GM12892 (cell line): ENCODE measurements around the gene ALG6.

Experiments
- POLR2A ChIP-seq: IDR thresholded peaks from 2 replicates; pipeline ENCODE4 v1.6.1; 2011; ENCODE audit warnings: low read depth, low read length, control low read depth
- POLR2AphosphoS5 ChIP-seq: IDR thresholded peaks from 2 replicates; pipeline ENCODE4 v1.6.1; 2011; ENCODE audit warnings: low read depth, low read length, control low read depth
- TAF1 ChIP-seq: IDR thresholded peaks from 2 replicates; pipeline ENCODE4 v1.6.1; 2011; ENCODE audit warnings: low read depth, mild to moderate bottlenecking, control low read depth, low read length, borderline replicate concordance

DNA sequence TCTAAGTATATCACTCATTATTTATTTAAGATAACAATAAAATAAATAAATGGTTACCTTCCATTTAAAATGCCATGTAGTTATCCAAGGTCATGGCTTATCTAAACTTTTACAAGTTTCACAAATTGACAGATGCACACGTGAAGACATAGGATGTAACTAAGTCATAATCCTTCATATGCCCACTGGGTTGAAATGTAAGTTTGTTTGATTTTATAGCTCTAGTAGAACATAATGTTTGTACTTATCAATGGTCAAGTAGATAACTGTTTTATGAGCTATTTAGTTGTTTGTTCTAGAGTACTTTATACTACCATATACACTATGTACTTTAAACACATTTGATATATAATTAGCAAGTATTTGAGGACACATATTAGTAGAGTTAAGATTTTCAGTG lies 112.6 kb downstream of the ALG6 start:
- TF ChIP-seq POLR2A (no peak), POLR2AphosphoS5 (no peak), TAF1 (no peak)
